Ishikawa (cell line): ENCODE results near the gene JOSD1.

Experiments used
- CEBPB ChIP-seq: IDR thresholded peaks from 2 replicates; pipeline ENCODE4 v1.6.1; 2012
- CREB1 ChIP-seq: IDR thresholded peaks from 2 replicates; pipeline ENCODE4 v1.6.1; 2012; ENCODE audit warnings: low read depth
- EGR1 ChIP-seq: IDR thresholded peaks from 2 replicates; pipeline ENCODE4 v1.6.1; 2012
- EP300 ChIP-seq: IDR thresholded peaks from 2 replicates; pipeline ENCODE4 v1.6.1; 2012; ENCODE audit warnings: borderline replicate concordance
- FOXM1 ChIP-seq: IDR thresholded peaks from 2 replicates; pipeline ENCODE4 v1.6.1; 2012; ENCODE audit warnings: low read depth, borderline replicate concordance
- MAX ChIP-seq: IDR thresholded peaks from 2 replicates; pipeline ENCODE4 v1.6.1; 2012
- NFIC ChIP-seq: IDR thresholded peaks from 2 replicates; pipeline ENCODE4 v1.6.1; 2012
- RAD21 ChIP-seq: IDR thresholded peaks from 2 replicates; pipeline ENCODE4 v1.6.1; 2012; ENCODE audit warnings: low read depth
- REST ChIP-seq: IDR thresholded peaks from 2 replicates; pipeline ENCODE4 v1.6.1; 2012; ENCODE audit warnings: low read depth, mild to moderate bottlenecking
- TAF1 ChIP-seq: IDR thresholded peaks from 2 replicates; pipeline ENCODE4 v1.6.1; 2012; ENCODE audit warnings: low read depth, mild to moderate bottlenecking
- TCF12 ChIP-seq: IDR thresholded peaks from 2 replicates; pipeline ENCODE4 v1.6.1; 2012; ENCODE audit warnings: low read depth
- TEAD4 ChIP-seq: IDR thresholded peaks from 2 replicates; pipeline ENCODE4 v1.6.1; 2012
- USF1 ChIP-seq: IDR thresholded peaks from 2 replicates; pipeline ENCODE4 v1.6.1; 2012
- YY1 ChIP-seq: IDR thresholded peaks from 2 replicates; pipeline ENCODE4 v1.6.1; 2012; ENCODE audit warnings: low read depth
- ZBTB7A ChIP-seq: IDR thresholded peaks from 2 replicates; pipeline ENCODE4 v1.6.1; 2012; ENCODE audit warnings: low read depth

JOSD1 gene

DNA sequence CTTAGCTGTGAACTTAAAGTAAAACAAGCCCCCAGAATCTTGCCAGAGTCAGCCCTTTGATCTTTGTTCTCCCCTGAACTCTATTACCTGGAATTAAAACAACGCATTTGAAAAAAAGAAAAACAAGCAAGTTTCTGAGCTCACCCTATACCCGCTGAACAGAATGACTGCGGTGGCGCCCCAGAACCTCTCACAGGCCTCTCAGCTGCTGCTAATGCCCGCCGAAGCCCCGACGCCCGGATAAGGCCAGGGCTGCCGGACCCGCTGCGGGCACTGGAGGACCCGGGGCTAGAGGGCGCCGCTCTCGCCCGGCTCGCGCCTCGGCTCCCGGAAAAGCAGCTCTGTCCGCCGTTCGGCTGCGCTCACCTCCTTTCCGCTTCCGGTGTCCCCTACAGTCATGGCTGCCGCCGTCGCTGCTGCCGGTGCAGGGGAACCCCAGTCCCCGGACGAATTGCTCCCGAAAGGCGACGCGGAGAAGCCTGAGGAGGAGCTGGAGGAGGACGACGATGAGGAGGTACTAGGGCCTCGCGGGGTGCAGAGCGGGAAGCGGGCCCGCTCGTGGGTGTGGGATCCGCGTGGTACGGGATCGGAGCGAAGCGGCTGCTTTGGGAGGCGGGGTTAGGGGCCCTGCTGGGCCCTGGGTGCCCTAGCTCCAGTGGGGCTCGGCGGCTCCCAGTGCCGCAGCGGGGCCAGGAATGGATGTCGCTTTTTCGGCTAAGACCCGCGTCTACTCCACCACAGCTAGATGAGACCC, 19.0 kb downstream of the JOSD1 start, which contains the start of gene TOMM22:
TSS of gene TOMM22 (plus strand) at position 376 of the 754 bp plus-strand sequence. CDS start at position 398, 22 bp downstream.
- TF ChIP-seq YY1, result peak; percentile 99
- peak; percentile 85 for TF ChIP-seq TCF12
- TF ChIP-seq TAF1, result peak; percentile 96
- TF ChIP-seq RAD21, result peak; percentile 32; the same call in 1 of the 2 replicates
- TF ChIP-seq MAX, result peak; percentile 87
- peak; percentile 19; the same call in 1 of the 2 replicates for TF ChIP-seq TEAD4
- no peak; the same call in 1 of the 2 replicates for TF ChIP-seq NFIC
- peak; percentile 31; the same call in 1 of the 2 replicates for TF ChIP-seq REST
- TF ChIP-seq FOXM1, result no peak
- peak; percentile 57 for TF ChIP-seq EGR1

- no peak for TF ChIP-seq TEAD4
- TF ChIP-seq FOXM1, result no peak
- no peak for TF ChIP-seq TCF12
- no peak for TF ChIP-seq REST
- TF ChIP-seq CEBPB, result no peak
- TF ChIP-seq TAF1, result no peak
- no peak for TF ChIP-seq ZBTB7A
- no peak for TF ChIP-seq YY1
- no peak for TF ChIP-seq NFIC
- TF ChIP-seq RAD21, result no peak
- TF ChIP-seq CREB1, result no peak
- TF ChIP-seq EP300, result no peak
- no peak for TF ChIP-seq USF1
- no peak for TF ChIP-seq MAX
Measured at GRCh38 chr22:38675833-38676232, 24.9 kb downstream of the JOSD1 start.

GRCh38 chr22:38674888-38675287, 25.9 kb downstream of the JOSD1 start:
- TF ChIP-seq TAF1 (no peak), MAX (no peak), YY1 (no peak), FOXM1 (no peak), EP300 (no peak), TEAD4 (no peak), CREB1 (no peak), USF1 (no peak), TCF12 (no peak), CEBPB (no peak), RAD21 (no peak), REST (no peak), NFIC (no peak), EGR1 (no peak), ZBTB7A (no peak)

DNA sequence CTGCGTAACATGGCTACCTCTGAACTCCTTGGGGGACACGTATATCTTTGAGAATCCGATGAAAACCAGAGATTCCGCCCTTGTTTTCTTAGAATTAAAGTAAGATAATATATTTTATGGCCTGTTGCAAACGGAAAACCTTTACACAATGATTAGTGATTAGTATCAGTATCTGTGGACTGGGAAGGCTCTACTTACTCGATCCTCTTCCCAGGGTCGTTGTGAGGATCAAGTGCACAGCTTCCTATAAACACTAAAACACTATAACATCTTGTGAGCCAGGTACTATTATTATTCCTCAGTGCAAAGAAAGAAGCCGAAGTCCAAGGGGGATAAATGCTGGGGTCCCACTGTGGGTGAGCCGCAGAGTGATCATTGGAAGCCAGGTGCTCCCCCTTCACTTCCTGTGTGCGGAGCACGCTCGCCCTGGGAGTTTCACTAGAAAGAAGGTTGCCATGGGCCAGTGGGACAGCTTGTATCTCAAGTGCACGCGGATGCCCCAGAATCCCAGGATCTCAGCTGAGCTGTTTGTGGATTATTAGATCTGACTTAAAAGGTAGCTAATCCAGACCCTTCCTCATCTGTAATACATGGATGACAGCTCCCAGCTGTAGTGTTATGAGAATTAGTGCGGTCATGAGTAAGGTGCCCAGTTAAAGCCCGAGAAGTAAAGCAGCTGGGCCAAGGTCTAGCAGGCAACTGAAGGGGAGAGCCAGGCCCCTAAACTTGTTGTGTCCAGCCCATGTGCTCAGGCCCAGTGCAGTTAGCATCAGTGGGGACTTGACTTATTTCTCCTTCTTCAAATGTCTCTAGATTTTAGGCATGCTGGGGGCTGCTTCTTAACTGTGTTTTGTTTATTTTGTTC, 43.5 kb downstream of the JOSD1 start:
- no peak for TF ChIP-seq CEBPB
- TF ChIP-seq RAD21, result no peak
- TF ChIP-seq CREB1, result no peak
- no peak for TF ChIP-seq TEAD4
- no peak; the same call in 1 of the 2 replicates for TF ChIP-seq YY1
